Measurements from ENCODE around the gene LIMS2. TPM values are rescaled to one million over a fixed set of nuclear protein-coding genes. Genes with fewer than 3 reads are reported as not detected.

Gene LIMS2
- total RNA-seq, 2 donors from 2014 or later = 177 to 246 TPM

- TF ChIP-seq, protein P1, sequence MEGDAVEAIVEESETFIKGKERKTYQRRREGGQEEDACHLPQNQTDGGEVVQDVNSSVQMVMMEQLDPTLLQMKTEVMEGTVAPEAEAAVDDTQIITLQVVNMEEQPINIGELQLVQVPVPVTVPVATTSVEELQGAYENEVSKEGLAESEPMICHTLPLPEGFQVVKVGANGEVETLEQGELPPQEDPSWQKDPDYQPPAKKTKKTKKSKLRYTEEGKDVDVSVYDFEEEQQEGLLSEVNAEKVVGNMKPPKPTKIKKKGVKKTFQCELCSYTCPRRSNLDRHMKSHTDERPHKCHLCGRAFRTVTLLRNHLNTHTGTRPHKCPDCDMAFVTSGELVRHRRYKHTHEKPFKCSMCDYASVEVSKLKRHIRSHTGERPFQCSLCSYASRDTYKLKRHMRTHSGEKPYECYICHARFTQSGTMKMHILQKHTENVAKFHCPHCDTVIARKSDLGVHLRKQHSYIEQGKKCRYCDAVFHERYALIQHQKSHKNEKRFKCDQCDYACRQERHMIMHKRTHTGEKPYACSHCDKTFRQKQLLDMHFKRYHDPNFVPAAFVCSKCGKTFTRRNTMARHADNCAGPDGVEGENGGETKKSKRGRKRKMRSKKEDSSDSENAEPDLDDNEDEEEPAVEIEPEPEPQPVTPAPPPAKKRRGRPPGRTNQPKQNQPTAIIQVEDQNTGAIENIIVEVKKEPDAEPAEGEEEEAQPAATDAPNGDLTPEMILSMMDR (IDR thresholded peaks at IDR 0.05) = no peak
- ATAC-seq (ENCODE audit: insufficient number of reproducible peaks, low FRiP score, low read depth) = no peak
- Histone ChIP-seq H3K27ac (no peak overlapping the region), H3K9me3 (no peaks in the 10 kb centered on the region), H3K4me1 (ENCODE audit: control insufficient read depth in 1 of 2, low read depth in 2 of 2) (no peaks in the 10 kb centered on the region), H3K36me3 (no peaks in the 10 kb centered on the region), H3K27me3 (replicated peaks; ENCODE audit: insufficient read depth) (no peaks in the 10 kb centered on the region), H3K4me3 (no peak overlapping the region)
- DNase-seq (ENCODE audit: low spot score) = no peak
Observed at GRCh38 chr2:127621981-127622431, 53.3 kb downstream of the LIMS2 start.

GRCh38 chr2:127620866-127621265, 54.5 kb downstream of the LIMS2 start:
- ATAC-seq (ENCODE audit: insufficient number of reproducible peaks, low FRiP score, low read depth) (no peak), DNase-seq (ENCODE audit: low spot score) (no peak)
- Histone ChIP-seq H3K27me3 (replicated peaks; ENCODE audit: insufficient read depth) (no peaks in the 10 kb centered on the region), H3K4me1 (ENCODE audit: control insufficient read depth in 1 of 2, low read depth in 2 of 2) (no peaks in the 10 kb centered on the region), H3K27ac (no peak overlapping the region), H3K4me3 (no peak overlapping the region), H3K9me3 (no peaks in the 10 kb centered on the region), H3K36me3 (no peaks in the 10 kb centered on the region)
- TF ChIP-seq, protein P1 (IDR thresholded peaks at IDR 0.05) = no peak

DNA sequence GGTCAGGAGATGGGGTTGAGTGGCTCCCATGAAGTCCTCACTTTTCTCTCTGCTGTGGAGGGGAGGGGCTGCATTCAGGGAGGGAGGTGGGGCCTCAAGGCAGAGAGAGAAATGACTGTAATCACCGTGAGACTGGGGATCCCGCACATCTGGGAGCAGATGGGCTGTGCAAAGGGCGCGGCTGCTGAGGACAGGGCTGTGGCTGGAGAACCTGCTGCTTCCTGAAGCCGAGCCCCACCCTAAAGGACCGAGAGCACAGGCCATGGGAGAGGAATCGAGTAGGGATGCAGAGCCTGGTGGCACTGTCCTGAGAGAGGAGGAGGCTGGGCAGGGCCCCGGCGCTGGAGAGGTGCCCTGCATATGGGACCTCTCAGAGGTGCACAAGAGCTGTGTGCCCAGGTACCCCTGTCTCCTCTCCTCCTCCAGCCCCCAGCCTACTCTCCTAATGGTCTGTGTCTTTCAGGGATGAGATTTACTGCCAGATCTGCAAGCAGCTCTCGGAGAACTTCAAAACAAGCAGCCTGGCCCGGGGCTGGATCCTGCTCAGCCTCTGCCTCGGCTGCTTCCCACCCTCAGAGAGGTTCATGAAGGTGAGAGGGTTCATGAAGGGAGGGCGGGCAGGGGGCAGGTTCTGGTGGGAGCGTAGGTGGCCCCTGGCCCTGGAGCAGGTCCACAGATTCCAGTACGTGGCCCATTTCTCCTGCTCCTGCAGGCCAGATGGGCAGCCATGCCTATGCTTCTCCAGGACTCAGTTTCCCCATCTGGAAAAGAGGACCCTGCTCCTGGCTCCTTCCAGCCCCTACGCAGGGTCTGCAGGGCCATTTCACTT, 55.2 kb downstream of the LIMS2 start:
- H3K27me3 ChIP-seq (replicated peaks; ENCODE audit: insufficient read depth) = no peaks in the 10 kb centered on the region
- H3K4me1 ChIP-seq (ENCODE audit: control insufficient read depth in 1 of 2, low read depth in 2 of 2) = no peaks in the 10 kb centered on the region
- no peak overlapping the region for H3K27ac ChIP-seq
- ATAC-seq (ENCODE audit: insufficient number of reproducible peaks, low FRiP score, low read depth) = no peak
- no peak overlapping the region for H3K4me3 ChIP-seq
- no peaks in the 10 kb centered on the region for H3K36me3 ChIP-seq
- TF ChIP-seq, protein P1 (IDR thresholded peaks at IDR 0.05) = no peak
- H3K9me3 ChIP-seq = no peaks in the 10 kb centered on the region
- no peak for DNase-seq (ENCODE audit: low spot score)

GRCh38 chr2:127619203-127619590, 56.1 kb downstream of the LIMS2 start:
- Histone ChIP-seq H3K4me3 (no peak overlapping the region), H3K27ac (no peak overlapping the region), H3K4me1 (ENCODE audit: control insufficient read depth in 1 of 2, low read depth in 2 of 2) (no peaks in the 10 kb centered on the region), H3K27me3 (replicated peaks; ENCODE audit: insufficient read depth) (no peaks in the 10 kb centered on the region), H3K9me3 (no peaks in the 10 kb centered on the region), H3K36me3 (no peaks in the 10 kb centered on the region)
- DNase-seq (ENCODE audit: low spot score) (no peak), ATAC-seq (ENCODE audit: insufficient number of reproducible peaks, low FRiP score, low read depth) (no peak)
- TF ChIP-seq, protein P1 (IDR thresholded peaks at IDR 0.05) = no peak

DNA sequence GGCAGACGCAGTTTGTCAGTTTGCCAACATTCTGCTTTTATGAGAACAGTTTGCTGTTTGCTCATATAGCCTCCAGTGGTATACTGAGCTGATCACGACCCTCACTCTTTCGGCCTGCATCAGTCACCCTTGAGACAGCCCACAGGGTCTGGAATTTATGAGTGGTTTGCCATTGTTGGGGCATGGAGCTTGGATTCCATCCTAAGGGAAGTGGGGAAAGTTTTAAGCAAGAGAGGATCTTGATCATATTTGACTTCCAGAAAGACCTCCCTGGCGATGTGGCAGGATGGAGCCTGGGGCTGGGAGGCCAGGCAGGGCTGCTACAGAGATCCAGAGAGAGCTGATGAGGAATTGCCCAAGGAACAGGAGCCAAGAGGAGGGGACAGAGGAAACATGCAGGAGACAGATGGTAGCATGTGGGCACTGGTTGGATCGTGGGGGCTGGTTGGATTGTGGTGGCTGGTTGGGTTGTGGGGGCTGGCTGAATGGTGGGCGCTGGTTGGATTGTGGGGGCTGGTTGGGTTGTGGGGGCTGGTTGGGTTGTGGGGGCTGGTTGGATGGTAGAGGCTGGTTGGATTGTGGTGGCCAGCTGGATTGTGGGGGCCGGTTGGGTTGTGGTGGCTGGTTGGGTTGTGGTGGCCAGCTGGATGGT, 56.7 kb downstream of the LIMS2 start:
- ATAC-seq (ENCODE audit: insufficient number of reproducible peaks, low FRiP score, low read depth) = no peak
- TF ChIP-seq, protein P1 (IDR thresholded peaks at IDR 0.05) = no peak

More for the DNA sequence above, 56.7 kb downstream of the LIMS2 start:
- Histone ChIP-seq H3K4me3 (no peak overlapping the region), H3K4me1 (ENCODE audit: control insufficient read depth in 1 of 2, low read depth in 2 of 2) (no peaks in the 10 kb centered on the region), H3K27ac (no peak overlapping the region), H3K27me3 (replicated peaks; ENCODE audit: insufficient read depth) (no peaks in the 10 kb centered on the region), H3K9me3 (no peaks in the 10 kb centered on the region), H3K36me3 (no peaks in the 10 kb centered on the region)
- DNase-seq (ENCODE audit: low spot score) = no peak
